Colonic mucosa (tissue), 4 donors: ENCODE results near the gene OR52E1. TPM values are rescaled to one million over a fixed set of nuclear protein-coding genes. Genes with fewer than 3 reads are reported as not detected.

Source experiments
- DNase-seq: peaks from one replicate; pipeline ENCODE4 v3.0.0-alpha.2; 2020
- H3K27ac ChIP-seq: fragments of 200-600 bp; one replicate; pipeline ENCODE4 v1.8.0; 2021
- H3K27me3 ChIP-seq: fragments of 200-600 bp; one replicate; pipeline ENCODE4 v1.8.0; 2021
- H3K36me3 ChIP-seq: fragments of 200-600 bp; one replicate; pipeline ENCODE4 v1.8.0; 2021
- H3K4me1 ChIP-seq: fragments of 200-600 bp; one replicate; pipeline ENCODE4 v1.8.0; 2021; ENCODE audit warnings: mild to moderate bottlenecking
- H3K4me3 ChIP-seq: fragments of 200-600 bp; one replicate; pipeline ENCODE4 v1.8.0; 2021
- H3K9ac ChIP-seq, 2 donors: one replicate each; pipeline ENCODE4 v1.7.0; 2013; ENCODE audit warnings: control low read depth in 2 of 2, low read depth in 2 of 2, low read length in 2 of 2
- H3K9me3 ChIP-seq: fragments of 200-600 bp; one replicate; pipeline ENCODE4 v1.8.0; 2021
- intact Hi-C: fragments of 100-400 bp; cut with DNase I; formaldehyde crosslinking; loops from one replicate; pipeline ENCODE4 v1.14.1; 2022
- total RNA-seq, 2 donors: library from RNA; stranded (reverse); fragmentation: NEBNext Ultra II Directional in 1 of 2; extraction: Animal tissue kit (Norgen Biotek cat#: 25700) in 1 of 2; gene quantifications; one replicate each; pipeline ENCODE4 v1.2.1, GENCODE V29; 2021
- TF ChIP-seq, protein P1 (sequence below): fragments of 200-600 bp; IDR thresholded peaks from one replicate; pipeline ENCODE4 v1.8.0; 2022; ENCODE audit warnings: antibody characterized with exemption, mild to moderate bottlenecking
- donor health status: healthy.
- donor health status: DM: no; HTN: no; CAD: no.
- donor health status: DM: no; HTN: no; CAD: no.

Gene OR52E1
- total RNA-seq, 2 donors from 2014 or later, result not detected

GRCh38 chr11:5092821-5093585, 23.6 kb downstream of the OR52E1 start:
- no peak for DNase-seq
- intact Hi-C loops, result no loop called here
- no peaks in the 10 kb centered on the region for H3K36me3 ChIP-seq

GRCh38 chr11:5096011-5096410, 26.6 kb downstream of the OR52E1 start:
- no peaks in the 10 kb centered on the region for H3K36me3 ChIP-seq
- no peaks in the 10 kb centered on the region for H3K9me3 ChIP-seq
- H3K4me3 ChIP-seq, result no peak overlapping the region
- no peak overlapping the region for H3K9ac ChIP-seq
- intact Hi-C loops, result no loop called here
- H3K27me3 ChIP-seq, result no peaks in the 10 kb centered on the region
- TF ChIP-seq, protein P1, sequence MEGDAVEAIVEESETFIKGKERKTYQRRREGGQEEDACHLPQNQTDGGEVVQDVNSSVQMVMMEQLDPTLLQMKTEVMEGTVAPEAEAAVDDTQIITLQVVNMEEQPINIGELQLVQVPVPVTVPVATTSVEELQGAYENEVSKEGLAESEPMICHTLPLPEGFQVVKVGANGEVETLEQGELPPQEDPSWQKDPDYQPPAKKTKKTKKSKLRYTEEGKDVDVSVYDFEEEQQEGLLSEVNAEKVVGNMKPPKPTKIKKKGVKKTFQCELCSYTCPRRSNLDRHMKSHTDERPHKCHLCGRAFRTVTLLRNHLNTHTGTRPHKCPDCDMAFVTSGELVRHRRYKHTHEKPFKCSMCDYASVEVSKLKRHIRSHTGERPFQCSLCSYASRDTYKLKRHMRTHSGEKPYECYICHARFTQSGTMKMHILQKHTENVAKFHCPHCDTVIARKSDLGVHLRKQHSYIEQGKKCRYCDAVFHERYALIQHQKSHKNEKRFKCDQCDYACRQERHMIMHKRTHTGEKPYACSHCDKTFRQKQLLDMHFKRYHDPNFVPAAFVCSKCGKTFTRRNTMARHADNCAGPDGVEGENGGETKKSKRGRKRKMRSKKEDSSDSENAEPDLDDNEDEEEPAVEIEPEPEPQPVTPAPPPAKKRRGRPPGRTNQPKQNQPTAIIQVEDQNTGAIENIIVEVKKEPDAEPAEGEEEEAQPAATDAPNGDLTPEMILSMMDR, result no peak
- no peaks in the 10 kb centered on the region for H3K4me1 ChIP-seq
- no peak overlapping the region for H3K27ac ChIP-seq
- no peak for DNase-seq

More at GRCh38 chr11:5092821-5093585, 23.6 kb downstream of the OR52E1 start:
- TF ChIP-seq, protein P1, result no peak
- H3K4me1 ChIP-seq, result no peaks in the 10 kb centered on the region
- H3K27me3 ChIP-seq, result no peaks in the 10 kb centered on the region
- H3K27ac ChIP-seq, result no peak overlapping the region
- no peak overlapping the region for H3K4me3 ChIP-seq
- H3K9me3 ChIP-seq, result no peaks in the 10 kb centered on the region
- H3K9ac ChIP-seq, result no peak overlapping the region

- no peaks in the 10 kb centered on the region for H3K27me3 ChIP-seq
- no peak for DNase-seq
- no peak overlapping the region for H3K9ac ChIP-seq
- intact Hi-C loops, result no loop called here
- H3K36me3 ChIP-seq, result no peaks in the 10 kb centered on the region
- H3K4me1 ChIP-seq, result no peaks in the 10 kb centered on the region
- no peak overlapping the region for H3K27ac ChIP-seq
- no peak overlapping the region for H3K4me3 ChIP-seq
- H3K9me3 ChIP-seq, result no peaks in the 10 kb centered on the region
- TF ChIP-seq, protein P1, result no peak
Measured at GRCh38 chr11:5102246-5102645, 32.9 kb downstream of the OR52E1 start.

GRCh38 chr11:5103066-5103465, 33.7 kb downstream of the OR52E1 start:
- Histone ChIP-seq H3K27me3 (no peaks in the 10 kb centered on the region), H3K9ac (no peak overlapping the region), H3K27ac (no peak overlapping the region), H3K4me1 (no peaks in the 10 kb centered on the region), H3K4me3 (no peak overlapping the region), H3K9me3 (no peaks in the 10 kb centered on the region), H3K36me3 (no peaks in the 10 kb centered on the region)
- intact Hi-C loops, result no loop called here
- no peak for DNase-seq
- TF ChIP-seq, protein P1, result no peak

DNA sequence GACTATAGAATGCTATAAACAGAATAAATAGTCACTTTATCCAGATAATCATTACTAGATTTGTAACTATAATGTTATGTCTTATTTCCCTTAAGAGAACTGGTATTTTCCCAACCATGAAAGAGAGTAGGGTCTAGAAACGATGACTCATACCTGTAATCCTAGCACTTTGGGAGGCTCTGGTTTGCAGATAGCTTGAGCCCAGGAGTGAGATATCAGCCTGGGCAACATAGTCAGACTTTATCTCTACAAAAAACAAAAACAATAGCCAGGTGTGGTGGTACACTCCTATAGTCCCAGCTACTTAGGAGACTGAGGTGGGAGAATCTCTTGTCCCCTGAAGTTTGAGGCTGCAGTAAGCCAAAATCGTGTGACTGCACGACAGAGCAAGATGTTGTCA, 37.9 kb downstream of the OR52E1 start:
- Histone ChIP-seq H3K4me1 (no peaks in the 10 kb centered on the region), H3K27ac (no peak overlapping the region), H3K27me3 (no peaks in the 10 kb centered on the region), H3K36me3 (no peaks in the 10 kb centered on the region), H3K4me3 (no peak overlapping the region), H3K9me3 (no peaks in the 10 kb centered on the region), H3K9ac (no peak overlapping the region)
- DNase-seq, result no peak
- TF ChIP-seq, protein P1, result no peak
- intact Hi-C loops, result no loop called here
